Choroid plexus epithelial cell (primary cell): ENCODE results near the gene DYRK2.
"Not testable (repeated sequence)": the region's sequence is repeated elsewhere in the genome, so short reads cannot be mapped to it uniquely, and the experiment has no call there.

Source experiments
- DNase-seq: peaks from one replicate; pipeline ENCODE4 v3.0.0-alpha.2; 2010; ENCODE audit warnings: low read depth
- H3K4me3 ChIP-seq: 2 replicates; pipeline ENCODE4 v1.5.1; 2011; ENCODE audit warnings: low read depth, mild to moderate bottlenecking, control low read depth, low read length, moderate library complexity
- TF ChIP-seq, protein P1 (sequence below): conservative IDR thresholded peaks from 2 replicates; pipeline ENCODE4 v1.5.1; 2011; ENCODE audit warnings: low read depth, mild to moderate bottlenecking, control low read depth, inconsistent platforms, low read length, moderate library complexity

The DYRK2 gene

DNA sequence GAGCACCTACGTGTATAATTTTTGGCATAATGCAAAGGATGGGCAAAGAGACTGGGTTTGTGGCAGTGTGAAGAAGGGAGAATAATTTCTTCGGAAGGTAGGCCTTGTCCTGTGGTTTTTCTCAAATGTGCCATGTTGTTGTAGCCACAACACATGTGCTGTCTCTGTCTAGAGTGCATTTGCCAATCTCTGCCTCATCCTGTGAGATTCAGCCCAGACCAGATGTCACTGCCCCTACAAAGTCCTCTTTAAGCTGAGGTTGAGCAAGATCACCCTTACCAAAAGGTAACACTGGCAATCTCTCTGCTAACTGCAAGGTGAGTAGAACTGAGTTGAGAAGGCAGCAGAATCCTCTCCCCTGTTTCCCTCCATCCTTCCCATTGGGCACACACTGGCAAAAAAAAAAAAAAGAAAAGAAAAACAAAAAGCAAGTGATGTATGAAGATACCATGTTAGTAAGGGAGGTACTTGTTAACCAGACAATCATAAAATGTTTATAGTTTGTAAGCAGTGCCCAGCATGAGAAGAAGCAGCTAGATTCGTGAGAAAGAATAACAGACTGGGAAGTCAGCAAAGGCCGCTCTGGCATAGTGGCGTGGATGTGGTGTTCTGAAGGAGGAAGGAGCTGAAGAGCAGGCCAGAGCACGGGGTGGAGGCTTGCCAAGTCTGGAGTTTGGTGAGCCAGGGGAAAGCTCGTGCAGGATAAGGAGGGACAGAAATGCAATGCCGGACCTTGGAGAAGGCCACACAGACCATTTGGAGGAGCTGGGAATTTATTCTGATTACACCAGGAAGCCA, 18.9 kb downstream of the DYRK2 start:
- TF ChIP-seq, protein P1, sequence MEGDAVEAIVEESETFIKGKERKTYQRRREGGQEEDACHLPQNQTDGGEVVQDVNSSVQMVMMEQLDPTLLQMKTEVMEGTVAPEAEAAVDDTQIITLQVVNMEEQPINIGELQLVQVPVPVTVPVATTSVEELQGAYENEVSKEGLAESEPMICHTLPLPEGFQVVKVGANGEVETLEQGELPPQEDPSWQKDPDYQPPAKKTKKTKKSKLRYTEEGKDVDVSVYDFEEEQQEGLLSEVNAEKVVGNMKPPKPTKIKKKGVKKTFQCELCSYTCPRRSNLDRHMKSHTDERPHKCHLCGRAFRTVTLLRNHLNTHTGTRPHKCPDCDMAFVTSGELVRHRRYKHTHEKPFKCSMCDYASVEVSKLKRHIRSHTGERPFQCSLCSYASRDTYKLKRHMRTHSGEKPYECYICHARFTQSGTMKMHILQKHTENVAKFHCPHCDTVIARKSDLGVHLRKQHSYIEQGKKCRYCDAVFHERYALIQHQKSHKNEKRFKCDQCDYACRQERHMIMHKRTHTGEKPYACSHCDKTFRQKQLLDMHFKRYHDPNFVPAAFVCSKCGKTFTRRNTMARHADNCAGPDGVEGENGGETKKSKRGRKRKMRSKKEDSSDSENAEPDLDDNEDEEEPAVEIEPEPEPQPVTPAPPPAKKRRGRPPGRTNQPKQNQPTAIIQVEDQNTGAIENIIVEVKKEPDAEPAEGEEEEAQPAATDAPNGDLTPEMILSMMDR = no peak

DNA sequence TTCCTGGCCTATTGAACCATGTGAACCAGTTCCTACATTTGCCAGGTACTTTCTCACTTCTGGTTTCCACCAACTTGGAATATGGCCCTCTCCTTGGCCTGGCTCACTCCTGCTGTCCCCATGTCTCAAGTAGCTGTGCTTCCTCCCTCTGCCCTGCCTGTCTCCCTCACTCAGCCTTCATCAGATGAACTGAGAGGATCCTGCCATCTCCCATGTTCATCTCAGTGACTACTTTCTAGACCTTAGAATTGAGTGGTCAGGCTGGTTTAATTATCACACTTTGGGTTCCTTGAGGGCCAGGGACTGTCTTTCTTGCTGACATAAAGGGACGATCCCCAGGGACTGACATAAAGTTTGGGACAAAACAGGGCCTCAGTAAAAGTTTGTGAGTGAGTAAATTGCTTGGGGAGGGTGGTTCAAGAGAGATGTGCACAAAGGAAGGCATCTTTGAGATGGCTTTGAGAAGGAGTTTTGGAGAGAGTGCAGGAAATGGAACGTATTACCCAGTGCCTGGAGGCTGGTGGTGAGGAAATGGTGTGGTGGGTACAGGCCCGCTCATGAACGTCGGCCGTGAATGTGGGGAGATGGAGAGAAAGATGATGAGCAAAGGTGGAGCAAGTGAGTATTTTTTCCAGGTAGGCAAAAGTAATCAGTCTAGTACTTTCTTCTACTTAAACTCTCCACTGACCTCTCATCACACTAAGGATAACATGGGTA, 20.8 kb downstream of the DYRK2 start:
- TF ChIP-seq, protein P1 = no peak

More for the DNA sequence above, 18.9 kb downstream of the DYRK2 start:
- no peak for DNase-seq
- H3K4me3 ChIP-seq = no peak overlapping the region

DNA sequence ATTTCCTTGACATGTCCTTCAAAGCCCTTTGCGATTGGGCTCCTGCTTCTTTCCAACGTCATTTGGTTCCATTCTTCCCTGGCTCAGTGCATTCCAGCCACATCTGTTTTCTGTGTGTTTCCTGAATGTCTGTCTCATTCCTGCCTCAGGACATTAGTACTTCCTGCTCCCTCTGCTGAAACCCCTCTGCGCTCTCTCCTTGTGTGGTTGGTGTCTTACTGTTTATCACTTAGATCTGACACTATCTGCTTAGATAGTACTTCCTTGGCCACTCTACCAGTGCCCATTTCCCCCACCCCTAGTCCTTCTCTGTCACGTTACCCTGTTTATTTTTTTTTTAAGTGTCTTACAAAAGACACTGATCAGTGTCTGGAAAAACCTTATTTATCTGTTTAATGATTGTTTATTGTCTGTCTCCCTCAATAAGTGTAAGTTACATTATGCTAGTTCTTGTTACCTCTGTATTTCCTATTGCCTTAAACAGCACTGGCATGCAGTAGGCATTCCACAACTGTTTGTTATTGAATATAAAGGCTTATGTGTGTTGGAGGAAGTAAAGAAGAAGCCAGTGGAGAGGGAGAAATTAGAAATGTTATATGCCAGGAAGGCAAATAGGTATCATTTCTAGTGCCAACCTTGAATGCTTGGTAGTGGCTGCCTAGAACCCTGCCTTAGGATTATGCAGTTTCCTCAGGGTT, 21.5 kb downstream of the DYRK2 start:
- H3K4me3 ChIP-seq = no peak overlapping the region
- TF ChIP-seq, protein P1 = no peak

More for the DNA sequence above, 20.8 kb downstream of the DYRK2 start:
- no peak for DNase-seq
- H3K4me3 ChIP-seq = no peak overlapping the region

DNA sequence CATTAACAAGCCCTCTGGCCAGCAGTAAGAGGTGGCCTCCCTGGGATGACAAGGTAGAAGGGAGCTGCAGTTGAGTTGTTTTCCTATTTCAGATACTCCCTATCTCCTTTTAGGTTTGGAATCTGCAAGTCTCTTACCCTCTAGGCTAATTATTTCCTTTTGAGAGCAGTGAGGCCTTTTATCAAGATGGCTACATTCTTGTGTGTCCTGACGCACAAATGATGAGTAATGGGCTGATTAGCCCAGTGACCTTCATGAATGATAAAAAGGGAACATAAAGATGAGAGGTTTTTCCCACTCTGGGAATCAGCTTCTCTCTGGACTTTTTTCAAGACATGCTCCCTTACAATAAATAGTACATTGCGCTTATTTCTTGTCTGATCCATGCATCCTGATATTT, 22.9 kb downstream of the DYRK2 start:
- no peak overlapping the region for H3K4me3 ChIP-seq
- DNase-seq = no peak
- TF ChIP-seq, protein P1 = no peak

More for the DNA sequence above, 21.5 kb downstream of the DYRK2 start:
- DNase-seq = no peak

DNA sequence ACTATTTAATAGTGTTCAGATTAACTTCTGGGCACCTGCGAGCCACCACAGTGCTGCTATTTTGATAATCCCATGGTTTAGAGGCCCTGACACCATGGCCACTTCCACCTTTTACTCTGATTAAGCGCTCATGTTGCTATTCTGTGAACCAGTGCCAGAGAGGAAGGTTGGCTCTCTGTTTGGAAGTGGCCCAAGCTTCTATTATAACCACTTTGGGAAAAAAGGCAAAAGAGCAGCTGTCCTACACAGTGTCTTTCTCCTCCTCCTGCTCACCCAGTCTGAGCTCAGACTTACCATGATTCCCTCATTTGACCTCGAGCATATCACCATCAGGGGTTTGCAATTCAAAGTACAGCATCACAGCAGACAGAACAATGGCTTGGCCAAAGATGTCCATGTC, 23.3 kb downstream of the DYRK2 start:
- TF ChIP-seq, protein P1 = no peak

DNA sequence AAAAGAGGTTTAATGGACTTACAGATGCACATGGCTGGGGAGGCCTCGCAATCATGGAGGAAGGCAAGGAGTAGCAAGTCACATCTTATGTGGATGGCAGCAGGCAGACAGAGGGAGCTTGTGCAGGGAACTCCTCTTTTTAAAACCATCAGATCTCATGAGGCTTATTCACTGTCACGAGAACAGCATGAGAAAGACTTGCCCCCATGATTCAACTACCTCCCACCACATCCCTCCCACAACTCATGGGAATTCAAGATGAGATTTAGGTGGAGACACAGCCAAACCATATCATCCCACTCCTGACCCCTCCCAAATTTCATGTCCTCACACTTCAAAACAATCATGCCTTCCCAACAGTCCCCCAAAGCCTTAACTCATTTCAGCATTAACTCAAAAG, 24.0 kb downstream of the DYRK2 start:
- DNase-seq, H3K4me3 ChIP-seq: not testable (repeated sequence)

More for the DNA sequence above, 23.3 kb downstream of the DYRK2 start:
- no peak for DNase-seq
- no peak overlapping the region for H3K4me3 ChIP-seq

DNA sequence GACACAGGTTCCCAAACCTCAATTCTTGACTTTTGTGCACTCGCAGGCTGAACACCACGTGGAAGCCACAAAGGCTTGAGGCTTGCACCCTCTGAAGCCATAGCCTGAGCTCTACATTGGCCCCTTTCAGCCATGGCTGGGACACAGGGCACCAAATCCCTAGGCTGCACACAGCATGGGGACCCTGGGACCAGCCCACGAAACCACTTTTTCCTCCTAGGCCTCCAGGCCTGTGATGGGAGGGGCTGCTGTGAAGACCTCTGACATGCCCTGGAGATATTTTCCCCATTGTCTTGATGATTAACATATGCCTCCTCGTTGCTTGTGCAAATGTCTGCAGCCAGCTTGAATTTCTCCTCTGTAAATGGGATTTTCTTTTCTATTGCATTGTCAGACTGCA, 25.0 kb downstream of the DYRK2 start:
- H3K4me3 ChIP-seq, DNase-seq: not testable (repeated sequence)
